OCI-M1 (cell line): ENCODE data around the gene ENKUR.
A peak's percentile ranks its signal among the peaks of the same experiment; 100 is the strongest.
"Not testable (repeated sequence)": the region's sequence is repeated elsewhere in the genome, so short reads cannot be mapped to it uniquely, and the experiment has no call there.

Experiments used
- DNase-seq: peaks from one replicate; lab custom pipeline; 2025; lab: John Stamatoyannopoulos, UW

ENKUR gene

DNA sequence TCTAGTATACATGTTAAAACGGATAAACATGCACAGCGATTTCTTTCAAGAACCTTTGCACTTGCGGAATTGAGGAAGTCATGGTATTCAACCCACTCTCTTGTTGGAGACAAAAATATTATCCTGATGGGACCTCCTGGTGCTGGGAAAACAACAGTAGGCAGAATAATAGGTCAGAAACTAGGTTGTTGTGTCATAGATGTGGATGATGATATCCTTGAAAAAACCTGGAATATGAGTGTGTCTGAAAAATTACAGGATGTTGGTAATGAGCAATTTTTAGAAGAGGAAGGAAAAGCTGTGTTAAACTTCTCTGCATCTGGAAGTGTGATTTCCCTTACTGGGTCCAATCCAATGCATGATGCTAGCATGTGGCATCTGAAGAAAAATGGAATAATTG lies 7.3 kb upstream of the ENKUR start:
- no peak for DNase-seq

DNA sequence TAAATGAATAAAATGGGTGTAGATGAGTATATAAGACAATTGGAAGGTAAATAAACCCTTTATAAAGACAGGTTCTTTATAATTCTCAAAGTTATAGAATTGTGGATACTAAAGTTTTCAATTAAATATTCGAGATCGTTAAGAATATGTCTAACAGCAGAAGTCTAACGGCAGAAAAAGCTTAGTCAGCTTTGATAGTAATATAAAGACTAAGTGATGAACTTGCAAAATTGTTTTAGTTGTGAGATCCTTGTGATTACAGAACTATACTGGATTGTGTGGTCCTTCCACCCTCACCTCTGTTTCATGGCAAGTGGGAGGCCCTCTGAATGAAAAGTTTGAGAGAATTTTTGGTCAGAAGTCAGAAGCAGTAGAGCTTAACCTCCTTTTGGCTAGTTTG lies 2.7 kb upstream of the ENKUR start:
- DNase-seq: no peak

DNA sequence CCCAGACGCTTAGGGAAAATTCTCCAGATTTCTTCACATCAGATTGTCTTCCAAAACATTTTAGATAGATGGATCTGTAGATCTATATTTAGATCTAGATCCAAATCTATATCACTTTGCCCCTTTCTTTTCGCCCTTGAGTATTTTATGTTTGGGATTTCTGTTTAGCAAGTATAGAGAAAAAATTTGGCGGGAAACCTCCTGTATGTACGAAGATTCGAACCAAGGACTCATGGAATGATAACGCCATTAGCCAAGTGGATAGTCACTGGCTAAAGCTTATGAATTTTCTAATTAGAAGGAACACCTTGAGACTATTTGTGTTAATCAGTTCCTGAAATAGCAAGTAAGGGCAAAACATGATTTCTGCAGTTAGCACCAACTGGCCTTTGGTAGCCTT lies 1.7 kb upstream of the ENKUR start:
- DNase-seq: peak; percentile 35

DNA sequence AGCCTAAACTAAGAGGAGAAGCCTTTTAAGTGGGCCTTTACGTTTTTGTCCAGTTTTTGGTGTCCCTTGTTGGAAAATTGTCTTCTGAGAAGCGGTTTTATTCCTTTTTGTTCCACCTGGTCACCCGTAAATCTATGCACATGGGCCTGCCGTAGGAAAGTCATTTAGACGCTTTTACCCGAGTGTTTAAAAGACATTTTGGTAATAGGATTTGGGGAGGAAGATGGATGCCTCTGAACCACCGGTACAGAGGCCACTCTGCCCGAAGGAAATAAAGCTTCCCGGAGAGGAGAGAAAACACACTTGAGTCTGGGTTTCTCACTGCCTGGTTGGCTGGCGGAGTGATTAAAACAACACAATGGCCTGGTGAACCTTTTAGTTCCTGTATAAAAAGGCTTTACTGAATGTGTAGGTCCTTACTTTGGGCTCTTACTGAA lies 1.2 kb upstream of the ENKUR start:
- no peak for DNase-seq

DNA sequence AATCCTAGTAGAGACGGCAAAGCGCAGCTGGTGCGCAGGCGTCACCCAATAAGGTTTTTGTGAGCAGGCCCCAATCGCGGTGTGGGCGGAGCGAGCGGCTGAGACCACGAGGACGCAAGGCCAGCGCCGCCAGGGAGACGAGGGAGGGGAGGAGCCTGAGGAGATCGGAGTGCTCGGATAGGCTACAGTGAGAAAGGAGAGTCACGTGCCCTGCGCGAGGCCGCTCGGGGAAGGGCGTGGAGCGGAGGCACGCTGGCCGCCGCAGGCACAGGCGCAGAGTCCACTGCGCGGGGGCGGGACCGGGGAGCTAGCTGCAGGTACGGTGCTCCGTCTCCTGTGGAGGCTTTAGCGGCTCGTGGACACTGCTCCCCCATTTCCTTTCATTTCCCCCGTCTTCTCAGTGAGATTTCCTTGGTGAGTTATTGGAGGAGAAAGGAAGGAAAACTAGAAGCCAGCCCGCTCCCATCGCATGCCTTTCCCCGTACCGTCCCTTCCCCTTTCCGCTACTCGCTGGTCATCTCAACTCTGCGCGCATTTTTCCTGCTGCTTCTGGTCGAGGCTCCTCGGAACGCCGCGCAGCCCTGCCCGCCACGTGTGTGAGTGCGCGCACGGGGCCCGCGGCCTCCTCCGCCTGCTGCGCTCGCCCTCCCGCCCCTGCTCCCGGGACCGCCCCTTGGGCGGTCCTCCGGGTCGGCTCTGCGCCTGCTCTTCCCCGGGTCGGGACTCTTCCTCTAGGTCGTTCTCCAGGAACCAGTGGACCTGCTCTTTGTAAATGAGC lies 607 bp upstream of the ENKUR start, which contains the start of gene THNSL1:
Gene THNSL1 (plus strand): TSS at position 237 of the 778 bp plus-strand sequence. CDS start 6,612 bp downstream, outside the sequence.
- DNase-seq: peak; percentile 98

DNA sequence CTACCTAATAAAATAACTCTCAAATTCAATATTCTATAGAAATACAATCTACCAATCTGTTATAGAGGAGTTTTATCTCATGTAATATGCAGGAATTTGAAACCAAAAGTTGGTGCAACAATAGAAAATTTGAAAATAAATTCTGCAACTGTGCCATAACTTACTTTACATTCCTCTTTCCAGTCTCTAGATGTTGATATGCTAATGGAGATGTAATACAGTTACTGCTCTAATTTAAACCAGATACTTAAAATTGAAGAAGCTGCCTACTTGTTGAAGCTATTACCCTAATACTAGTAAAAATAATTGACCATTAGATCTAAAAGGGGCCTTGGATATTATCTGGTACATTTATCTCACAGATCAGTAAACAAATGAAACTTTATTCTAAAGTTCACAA lies 1.4 kb downstream of the ENKUR start:
- DNase-seq: no peak

DNA sequence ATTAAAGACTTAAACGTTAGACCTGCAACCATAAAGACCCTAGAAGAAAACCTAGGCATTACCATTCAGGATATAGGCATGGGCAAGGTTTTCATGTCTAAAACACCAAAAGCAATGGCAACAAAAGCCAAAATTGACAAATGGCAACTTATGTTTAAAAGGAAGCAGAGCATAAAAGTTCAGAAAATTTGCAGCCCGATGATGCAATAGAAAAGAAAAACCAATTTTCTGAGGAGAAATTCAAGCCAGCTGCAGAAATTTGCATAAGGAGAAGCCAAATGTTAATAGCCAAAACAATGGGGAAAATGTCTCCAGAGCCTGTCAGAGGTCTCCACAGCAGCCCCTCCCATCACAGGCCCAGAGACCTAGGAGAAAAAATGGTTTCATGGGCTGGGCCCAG lies 4.4 kb downstream of the ENKUR start:
- DNase-seq: not testable (repeated sequence)

DNA sequence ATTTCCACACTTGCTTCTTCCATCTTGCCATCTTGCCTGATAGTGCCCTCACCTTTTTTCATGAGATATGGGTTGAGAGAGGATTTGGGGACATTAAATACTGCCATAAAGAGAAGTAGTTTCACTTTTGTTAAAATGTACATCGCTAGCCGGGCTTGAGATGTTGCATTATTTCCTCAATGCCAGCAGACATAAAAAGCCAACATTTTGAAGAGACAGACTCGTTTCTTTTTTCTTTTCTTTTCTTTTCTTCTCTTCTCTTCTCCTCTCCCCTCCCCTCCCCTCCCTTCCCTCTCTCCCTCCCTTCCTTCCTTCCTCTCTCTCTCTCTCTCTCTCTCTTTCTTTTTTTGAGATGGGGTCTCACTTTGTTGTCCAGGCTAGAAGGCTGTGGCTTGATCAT lies 17.9 kb downstream of the ENKUR start:
- no peak for DNase-seq

DNA sequence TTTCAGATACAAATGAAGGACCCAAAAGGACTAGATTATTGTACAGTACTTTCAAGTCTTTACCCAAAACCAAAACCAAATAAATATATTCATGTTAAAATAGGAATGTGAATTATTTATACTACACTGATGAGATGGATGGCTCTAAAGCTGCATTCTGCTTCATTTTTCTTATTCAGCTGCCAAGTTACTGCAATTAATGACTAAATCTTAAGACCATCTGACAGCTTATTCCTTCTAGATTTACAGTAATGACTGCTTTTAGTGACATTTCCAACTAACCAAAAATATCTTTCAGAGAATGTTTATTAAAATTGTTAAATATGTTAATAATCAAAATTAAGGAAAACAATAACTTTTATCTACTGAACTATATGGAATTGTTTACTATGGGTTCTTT lies 20.9 kb downstream of the ENKUR start:
- no peak for DNase-seq

DNA sequence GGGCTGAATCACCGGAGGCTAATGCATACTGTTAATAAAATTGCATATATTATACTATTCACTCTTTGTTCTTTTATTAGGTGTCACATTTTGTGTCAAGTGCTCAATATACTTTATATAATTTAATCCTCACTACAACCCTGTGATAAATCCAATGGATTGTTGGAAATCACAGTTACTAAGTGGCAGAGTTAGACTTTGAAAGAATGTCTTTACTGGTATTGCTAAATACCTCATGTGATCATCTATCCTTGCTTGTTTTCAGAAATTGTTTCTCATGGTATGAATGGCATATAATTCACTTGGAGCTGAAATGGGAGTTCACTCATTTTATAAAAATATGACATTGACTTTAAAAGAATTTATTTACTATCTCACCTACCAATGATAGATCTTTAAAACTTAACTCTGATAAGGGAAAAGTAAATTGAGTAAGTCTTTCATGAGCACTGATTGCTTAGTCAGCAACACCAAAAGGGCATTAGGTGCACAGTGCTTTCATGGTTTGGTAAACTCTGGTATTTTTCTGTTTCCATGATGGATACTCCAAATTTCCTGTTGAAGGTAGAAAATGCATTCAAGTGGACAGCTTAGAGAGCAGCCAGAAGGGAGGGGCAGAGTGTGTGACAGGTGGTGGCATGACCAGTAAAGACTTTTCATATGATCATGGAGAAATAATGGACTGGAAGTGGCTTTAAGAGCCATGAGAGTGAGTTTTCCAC lies 22.6 kb downstream of the ENKUR start:
- no peak for DNase-seq

DNA sequence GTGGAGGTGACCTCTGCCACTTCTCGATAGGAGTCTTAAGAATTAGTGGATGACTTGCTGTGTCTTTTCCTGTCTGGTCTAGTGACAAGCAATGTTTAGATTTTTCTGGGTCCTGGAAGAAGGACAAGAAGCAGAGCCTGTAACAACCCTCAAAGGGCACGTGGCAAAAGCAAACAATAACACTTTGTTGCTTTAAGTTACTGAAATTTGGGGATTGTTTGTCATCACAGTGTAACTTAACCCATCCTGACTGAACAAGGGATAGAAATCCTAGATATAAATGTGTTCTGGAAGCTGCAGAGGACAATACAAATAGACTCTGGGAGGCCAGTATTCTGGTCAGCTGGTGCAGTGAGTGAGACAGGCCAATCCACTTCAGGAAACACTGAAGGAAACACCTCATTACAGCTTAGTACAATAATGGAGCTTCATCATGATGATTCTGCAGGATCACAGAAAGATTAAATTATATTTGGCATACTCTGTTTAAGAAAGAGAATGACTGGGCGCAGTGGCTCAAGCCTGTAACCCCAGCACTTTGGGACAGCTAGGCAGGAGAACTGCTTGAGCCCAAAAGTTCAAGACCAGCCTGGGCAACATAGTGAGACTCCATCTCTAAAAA lies 23.3 kb downstream of the ENKUR start:
- DNase-seq: peak; percentile 24

DNA sequence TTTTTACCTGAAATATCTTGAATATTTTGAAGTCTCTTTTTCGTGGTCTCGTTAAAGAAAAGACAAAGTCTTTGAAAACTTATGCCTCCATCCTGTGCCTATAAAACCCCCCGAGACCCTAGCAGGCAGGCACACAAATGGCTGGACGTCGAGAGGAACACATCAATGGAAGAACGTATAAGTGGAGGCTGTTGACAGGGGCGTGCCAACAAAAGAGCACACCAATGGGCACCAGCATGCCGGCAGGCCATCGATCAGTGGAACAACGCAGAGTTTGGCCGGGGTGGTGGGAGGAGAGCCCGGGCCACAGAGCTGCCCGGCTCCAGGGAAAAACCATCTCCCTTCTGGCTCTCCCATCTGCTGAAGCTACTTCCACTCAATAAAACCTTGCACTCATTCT lies 24.7 kb downstream of the ENKUR start:
- DNase-seq: no peak

DNA sequence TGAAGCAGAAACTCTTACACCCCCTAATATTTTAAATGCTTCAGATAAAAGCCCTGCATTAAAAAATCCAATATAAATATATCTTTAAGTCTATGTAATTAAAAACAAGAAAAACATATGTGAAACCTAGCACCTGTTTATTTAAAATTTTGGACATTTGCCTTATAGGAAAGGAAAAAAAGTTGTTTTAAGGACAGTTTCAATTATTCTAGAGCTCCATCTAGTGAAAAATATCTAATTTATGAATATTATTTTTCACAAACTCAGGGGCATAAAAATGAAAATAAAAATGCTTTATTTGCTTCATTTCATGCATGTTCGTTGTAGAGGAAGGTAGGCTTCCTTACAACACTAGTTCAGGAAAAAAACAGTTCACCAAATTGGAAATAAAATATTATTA lies 26.1 kb downstream of the ENKUR start:
- DNase-seq: peak; percentile 20

DNA sequence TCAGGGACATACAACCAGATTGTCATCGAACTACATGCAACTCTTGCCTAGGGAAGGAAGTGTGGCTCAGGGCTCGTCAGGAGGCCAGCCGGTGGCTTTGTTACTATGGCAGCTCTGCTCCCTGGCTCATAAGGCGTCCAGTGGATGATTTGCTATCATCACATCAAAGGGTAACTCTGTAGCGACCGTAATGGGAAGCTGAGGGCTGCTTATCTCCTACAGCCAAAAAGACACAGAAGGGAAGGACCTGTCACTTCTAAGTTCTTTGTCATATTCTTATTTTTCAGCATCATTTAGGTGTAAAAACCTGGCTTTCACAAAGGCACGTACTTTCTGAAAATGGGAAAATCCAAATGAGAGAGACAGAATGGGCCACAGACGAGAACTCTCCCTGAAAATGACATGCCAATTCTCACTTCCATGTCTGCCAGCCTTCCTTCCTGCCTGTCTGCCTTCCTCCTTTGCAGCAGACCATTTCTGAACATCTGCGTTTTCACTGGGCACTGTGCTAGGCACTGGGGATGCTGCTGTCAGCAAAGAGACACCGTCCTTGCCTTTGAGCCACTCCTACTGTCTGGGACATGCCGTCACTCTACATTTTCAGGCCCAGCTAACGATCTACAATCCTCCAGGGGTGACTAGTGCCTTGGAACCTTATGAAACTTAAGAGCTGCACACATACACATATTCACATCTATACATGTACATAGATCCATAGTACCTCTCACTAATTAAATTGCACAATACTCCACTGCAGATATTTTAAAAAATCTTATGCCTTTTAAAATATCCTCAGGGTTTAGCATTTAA lies 26.9 kb downstream of the ENKUR start:
- DNase-seq: peak; percentile 94

DNA sequence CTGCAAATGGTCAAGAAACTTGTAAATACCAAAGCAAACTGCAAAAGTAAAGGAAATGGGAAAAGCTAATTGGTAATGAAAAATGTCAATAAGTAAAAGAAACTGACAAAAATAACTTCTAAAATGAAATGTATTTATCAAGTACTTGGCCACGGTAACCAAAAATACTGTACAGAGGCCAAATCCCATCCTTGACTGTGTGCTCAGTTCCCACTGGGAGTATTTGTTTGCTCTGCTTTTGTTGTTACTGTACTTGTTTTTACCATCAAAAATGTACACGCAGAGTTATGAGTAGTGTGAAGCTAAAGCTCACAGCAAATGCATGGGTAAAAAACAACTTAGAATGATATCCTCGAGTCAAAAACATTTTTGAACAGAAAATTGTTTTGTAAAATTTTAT lies 31.1 kb downstream of the ENKUR start:
- no peak for DNase-seq

DNA sequence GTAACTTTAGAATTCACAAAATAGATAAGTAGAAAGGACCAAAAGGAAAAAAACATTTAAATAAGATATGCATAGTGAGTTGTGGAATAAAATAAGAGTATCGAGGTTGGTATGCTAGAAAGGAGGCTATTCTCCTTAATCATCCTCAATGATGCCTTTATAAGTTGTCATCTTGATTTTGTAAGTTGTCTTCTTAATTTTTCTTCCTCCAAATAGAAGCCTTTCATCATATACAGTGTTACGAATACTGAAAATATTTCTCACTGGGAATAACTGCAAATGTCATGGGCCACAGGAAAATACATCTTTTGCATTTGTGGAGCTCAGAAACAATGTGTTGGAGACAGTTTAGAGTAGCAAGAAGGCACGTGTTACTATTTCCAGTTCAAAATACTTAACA lies 32.0 kb downstream of the ENKUR start:
- DNase-seq: no peak

DNA sequence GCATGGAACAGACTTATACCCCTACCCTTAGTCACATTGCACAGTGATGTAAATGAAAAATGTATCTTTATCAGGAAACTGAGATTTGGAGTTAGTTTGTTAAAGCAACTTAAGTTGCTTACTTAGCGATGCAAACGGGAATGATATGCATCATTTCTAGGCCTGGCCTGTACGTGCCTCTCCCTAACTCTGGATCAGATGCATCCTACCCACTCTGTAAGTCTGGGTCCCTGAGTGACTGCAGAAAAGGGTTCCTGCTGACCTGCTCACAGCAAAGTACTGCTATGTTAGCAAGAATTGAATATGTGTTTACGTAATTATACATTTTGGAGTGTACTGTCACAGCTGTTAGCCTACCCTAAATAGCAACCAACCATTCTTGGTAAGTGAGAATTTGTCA lies 32.8 kb downstream of the ENKUR start:
- DNase-seq: no peak

DNA sequence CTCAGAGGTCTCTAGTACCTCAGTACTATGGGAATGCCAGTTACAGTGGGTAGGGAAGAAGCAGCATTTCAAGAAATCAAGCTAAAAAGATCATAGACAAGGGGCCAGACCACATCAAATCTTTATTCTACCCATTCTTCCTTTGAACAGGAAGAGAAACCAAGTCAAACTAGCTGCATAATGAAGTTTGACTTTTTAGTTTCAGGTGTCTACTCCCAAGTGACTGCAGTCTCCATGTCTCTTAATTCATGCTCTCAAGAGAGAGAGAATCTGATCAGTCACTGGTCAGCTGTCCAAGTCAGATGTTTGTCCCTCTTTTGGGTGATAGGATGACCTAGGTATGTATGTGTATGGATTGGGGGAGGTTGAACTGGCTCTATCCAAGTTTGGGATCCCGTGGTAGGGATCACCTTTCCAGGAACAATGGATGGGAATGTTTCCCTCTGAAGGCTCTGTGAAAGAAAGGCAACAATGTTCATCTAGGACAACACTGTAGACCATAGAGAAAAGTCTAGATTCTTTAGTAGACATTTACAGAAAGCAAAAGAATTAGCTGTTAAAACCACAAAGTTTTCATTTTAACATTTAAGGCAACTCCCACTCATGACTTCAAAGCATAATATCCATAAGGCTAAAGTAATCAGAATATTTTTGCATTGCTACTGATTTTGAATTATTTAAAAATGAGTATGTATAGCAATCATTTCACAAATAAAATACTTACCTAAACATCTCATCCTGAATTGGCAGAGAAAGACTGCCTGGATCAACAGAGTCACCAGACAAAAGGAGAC lies 33.4 kb downstream of the ENKUR start:
- no peak for DNase-seq

DNA sequence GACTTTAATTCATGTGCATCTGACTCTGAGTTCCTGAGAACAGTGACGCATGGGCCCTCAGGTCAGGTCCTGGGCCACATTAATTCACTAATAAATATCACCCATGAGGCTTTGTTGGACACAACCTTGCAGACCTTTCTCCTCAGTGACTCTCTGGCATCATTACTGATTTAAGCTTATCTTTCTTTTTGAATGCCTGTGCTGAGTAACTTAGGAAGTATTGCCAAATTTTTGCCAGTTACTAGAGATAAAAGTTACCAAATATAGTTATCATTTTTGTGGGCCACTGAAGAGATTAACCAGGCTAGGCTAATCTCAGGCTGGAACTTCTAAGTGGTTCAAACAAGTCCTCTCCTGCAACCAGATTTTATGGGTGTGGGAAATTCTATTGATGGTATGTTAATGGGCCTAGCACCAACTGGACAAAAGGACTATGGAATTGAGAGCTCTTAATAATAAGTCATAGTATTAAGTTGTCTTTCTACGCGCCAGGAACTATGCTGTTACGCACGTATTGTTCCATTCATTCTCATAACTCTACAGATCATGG lies 34.7 kb downstream of the ENKUR start:
- DNase-seq: no peak

DNA sequence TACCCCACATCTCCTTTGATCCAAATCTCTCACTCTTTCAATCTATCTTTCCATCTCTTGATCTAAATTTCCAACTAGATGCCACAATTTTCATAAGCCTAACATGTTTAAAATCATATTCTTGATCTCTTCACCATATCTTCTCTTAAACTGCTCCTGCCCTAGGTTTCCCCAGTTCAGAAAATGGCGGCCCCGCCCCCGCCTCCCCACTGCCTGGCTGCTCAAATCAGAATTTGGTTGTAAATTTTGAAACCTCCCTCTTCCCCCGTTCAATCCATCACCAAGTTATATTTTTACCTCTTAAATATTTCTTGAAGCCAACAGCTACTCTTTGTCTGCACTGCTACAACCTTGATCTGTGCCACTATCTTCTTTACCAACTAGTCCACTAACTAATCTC lies 36.3 kb downstream of the ENKUR start:
- DNase-seq: no peak

DNA sequence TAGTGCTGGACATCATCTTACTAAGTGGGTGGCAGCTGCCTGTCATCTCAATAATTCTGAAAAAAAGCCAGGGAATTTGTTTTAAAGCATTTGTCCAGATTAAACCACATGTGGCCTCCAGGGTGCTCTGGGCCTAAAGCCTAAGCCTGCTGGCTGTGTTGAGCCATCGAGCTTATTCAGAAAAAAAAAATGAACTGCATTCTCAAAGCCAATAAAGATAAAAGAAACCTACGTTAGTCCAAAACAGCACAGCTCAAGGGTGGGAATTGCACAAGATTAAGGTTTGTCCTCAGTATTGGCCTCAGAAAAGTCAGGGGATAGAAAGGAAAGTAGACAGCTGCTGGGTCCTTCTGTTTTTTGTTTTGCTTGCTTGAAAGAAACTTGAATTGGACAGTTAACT lies 41.0 kb downstream of the ENKUR start:
- DNase-seq: no peak
